HG03064 (cell line): ENCODE results near the gene TAF1B.

Experiments used
- ATAC-seq: cut with Tn5 transposase; IDR thresholded peaks from one replicate; pipeline ENCODE4 v1.9.1; 2021; ENCODE audit warnings: low read depth; ENCODE audit not compliant: unreplicated experiment

TAF1B gene

DNA sequence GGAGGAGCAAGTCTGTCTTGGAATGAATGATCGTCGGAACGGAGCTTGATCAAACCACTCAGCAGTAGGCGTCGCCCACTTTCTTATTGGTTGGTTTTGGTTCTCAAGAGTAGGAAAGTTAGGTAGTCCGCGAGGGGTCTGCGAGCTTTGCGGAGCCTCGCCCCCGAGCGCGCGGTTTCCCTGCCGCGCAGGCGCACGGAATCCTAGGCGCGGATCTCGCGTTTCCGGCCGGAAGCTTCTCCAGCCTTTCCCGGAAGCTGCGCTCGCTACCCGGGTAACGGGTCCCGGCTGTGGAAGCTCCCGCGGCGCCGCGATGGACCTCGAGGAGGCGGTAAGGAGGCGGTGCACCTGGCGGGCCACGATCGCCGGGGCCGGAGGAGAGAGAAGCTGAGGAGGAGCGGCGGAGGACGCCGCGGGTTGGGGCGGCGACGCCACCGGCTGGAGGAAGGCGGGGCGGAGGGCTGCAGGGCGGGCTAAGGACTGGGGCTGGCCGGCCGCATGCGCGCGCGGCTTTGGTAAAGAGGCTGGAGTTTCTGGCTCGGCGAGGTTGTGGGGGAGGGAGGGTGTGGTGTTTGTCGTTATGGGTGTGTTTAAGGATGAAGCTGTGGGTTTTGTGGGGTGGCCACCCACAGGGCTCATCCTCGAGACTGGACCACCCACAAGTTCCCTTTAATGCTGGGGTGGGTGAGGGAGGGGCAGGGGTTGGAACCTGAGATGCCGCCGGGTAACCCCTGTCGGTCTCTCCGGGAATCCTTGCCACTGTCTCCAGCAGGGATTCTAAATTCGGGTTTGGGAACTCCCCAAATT is at the start of gene TAF1B:
TAF1B (plus strand) TSS at position 246 of the 807 bp plus-strand sequence; CDS start at position 314, 68 bp downstream.
- ATAC-seq: peak; percentile 85

DNA sequence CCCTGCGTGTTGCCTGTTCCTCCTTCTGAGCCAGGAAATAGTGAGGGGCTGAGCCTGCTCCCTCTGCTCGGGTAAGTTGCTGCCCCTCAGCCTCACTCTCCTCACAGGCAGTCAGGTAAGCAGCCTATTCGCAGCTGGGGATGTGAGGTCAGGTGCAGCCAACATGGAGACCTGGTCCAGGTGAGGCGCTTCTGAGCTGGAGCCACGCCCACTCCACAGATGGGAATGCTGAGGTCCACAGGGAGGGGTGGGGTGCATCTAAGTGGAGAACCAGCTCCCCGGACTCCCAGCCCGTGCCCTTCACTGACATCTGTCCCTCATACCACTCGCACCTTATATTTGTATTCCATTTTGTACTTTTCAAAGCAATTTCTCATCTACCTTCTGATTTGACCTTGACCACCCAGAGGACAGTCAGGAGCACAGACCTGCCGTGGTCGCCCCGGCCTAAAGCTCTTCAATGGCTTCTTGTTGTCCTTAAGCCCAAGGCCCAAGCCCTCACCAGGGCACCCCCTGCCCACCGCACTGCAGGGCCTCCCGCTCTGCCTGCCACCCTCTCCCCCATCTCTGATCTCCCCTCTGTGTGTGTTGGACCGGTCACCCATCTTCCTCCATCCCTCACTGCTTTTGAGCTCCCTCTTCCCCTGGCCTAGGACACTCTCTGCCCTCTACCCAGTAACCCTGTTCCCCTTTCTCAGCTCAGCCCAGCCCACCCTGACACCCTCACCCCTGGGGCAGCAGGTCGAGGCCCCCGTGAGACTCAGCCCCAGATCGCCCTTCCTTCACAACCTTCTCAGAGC is 49.2 kb upstream of the TAF1B start:
- ATAC-seq: no peak

DNA sequence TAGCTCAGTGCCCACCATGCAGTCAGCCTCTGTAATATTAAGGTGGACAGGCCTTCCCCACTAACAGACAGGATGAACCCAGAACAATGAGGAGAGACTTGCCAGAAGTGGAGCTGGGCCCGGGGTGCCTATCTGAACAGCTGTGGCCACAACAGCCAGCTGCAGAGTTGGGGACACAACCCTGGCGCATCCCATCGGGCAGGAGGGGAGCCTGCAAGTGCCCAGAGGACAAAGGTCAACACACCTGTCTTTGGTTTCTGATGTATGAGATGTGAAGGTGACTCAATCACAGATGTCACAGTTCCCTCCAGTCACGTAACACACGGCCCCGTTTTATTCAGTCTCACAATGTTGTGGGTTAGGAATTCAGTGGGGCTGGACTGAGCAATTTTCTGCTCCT is 48.2 kb upstream of the TAF1B start:
- no peak for ATAC-seq

DNA sequence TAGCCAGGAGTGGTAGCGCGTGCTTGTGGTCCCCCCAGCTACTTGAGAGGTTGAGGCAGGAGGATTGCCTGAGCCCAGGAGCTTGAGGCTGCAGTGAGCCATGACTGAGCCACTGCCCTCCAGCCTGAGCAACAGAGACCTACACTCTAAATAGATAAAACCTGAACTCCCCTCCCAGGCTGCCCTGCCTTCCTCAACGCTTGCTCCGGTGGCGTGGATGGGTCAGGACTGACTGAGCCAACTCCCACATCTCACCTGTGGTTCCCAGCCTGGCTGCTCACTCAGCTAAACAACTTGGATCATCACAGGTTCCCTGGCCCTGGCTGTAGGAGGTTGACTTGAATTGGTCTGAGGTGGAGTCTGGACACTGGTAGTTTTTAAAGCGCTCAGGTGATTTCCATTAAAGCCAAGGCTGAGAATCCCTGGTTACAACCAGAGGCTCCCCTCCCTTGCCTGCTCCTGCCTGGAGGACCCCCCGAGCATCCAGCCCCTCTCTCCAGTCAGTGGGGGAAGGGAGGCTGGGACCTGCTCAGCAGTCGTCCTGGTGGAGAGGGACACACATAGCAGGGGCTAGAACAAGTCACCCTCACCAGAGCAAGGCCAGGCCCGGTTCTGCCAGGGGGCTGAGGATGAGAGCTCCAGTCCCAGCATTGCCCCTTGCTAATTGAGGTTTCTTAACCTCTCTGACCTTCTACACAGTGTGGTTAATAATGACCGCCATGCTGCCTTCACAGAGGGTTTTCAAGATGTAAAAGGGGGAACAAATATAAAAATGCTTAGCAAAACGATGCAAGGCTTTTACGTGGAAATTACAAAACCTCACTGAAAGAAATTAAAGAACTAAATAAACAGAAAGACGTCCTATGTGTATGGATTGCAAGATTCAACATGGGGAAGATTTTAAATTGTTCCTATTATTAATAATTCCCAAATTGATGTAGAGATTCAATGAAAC is 46.9 kb upstream of the TAF1B start:
- no peak for ATAC-seq

DNA sequence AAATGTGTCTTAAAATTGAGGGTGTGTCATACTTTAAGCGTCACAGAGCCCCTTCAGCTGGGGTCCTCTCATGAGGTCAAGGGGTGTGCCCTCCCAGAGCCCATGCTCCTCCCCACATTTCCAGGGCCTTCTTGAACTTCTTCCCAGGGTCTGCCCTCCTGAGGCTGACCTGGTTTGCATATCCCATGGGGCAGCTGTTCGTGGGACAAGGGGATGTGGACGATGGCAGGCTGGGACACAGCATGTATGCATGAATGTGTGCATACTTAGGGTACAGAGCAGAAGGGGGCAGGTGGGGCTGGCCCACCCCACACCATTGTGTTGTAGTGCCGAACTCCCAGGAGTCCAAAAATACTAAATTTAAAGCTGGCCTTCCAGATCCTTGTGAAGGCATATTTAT is 46.2 kb upstream of the TAF1B start:
- ATAC-seq: no peak

DNA sequence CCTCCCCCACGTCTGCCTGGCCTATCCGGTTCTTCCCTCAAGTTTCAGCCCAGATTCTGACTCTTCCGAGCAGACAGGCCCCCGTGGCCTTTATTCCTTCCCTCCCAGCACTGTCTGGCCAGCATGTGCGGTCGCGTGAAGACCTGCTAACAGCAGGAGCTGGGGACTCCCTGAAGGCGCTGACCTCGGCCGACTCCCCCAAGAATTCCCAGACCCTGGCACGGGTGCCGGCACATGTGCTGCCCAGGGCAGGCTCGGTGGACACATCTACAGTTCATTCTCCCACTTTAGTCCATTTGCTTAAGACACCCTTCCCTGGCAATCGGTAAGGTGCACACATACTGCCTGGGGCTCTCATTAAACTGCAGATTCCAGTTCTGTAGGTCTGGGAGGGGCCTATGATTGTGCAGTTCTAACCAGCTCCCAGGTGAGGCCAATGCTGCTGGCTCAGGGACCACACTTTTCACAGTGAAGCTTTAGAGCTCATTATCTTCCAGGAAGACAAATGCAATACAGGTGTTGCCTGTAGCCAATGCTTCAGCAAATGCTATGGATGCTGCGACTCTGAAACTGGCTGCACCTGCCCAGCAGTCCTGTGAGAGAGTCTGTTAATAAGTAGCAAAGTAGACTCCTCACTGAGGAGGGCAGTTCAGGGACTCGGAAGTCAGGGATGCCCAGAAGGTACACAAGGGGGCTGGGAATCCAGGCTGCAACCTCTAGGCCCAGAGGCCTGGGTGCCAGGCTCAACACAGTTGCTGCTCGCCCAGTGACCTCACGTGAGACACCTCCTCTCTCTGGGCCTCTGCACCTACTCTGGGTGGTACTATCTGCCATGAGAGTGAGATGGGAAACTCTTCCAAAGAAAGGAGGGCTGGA is 45.4 kb upstream of the TAF1B start:
- no peak for ATAC-seq

DNA sequence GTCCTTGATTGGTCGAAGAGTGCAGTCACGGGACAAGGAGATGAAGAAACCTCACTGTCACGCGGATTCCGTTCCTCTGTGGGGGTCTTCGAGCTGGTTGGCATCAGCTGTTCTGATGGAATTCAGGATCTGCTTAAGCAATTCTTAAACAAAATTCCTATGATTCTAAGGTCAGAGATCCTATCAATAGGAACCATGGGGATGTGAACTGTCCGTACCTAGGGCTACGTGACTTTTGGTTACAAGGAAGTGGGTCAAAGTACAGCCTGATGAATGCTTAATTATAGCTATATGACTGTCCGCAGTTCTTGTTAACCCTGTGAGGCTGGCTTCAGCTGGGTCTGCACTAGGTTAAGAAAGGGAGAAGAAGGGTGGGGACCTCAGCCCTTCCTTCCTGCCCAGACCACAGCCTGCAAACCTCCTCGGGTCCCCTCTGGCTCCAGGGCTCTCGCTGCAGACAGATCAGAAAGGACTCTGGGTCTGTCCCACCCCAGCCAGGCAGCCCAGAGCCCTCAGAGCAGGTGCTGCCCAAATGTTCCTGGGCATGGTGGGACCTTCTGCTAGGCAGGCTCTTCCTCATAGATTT is 44.2 kb upstream of the TAF1B start:
- no peak for ATAC-seq

DNA sequence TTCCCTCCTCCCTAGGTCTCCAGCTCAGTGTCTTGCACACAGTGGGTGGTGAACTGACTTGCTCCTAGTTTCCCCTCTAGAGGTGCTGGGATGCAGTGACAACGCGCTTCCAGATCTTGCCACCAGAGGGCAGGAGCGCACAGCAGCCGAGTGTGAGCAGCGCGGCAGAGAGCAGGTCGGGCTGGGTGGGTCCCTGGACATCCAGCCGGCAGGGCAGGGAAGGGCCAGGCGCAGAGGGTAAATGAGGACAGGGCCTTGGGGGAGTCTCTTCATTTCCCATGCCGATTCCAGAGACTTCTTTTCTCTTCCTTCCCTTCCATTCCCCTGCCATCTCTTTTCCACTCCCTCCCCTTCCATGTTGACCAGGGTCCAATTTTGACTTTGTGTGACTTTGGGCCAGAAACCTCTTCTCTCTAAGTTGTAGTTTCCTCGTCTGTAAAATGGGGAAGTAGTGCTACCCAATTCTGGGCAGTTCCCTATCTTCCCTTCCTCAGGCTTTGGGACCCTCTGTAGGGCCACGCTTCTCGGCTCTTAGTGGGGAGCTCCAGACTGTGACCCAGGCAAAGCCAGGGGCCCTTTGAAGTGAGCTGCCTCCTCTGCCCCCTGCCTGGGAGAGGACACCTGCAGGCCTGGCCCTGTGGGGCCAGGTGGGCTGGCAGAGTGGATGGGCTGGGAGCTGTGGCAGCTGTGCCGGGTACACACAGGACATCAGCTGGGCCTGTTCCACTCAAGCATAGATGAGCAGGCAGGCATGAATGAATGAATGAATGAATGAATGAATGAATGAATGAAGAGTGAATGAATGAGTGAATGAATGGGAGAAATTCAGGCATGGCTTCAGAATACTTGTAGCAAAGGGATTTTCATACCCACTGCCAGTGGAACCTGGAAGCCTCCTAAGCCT is 43.3 kb upstream of the TAF1B start:
- peak; percentile 83 for ATAC-seq

DNA sequence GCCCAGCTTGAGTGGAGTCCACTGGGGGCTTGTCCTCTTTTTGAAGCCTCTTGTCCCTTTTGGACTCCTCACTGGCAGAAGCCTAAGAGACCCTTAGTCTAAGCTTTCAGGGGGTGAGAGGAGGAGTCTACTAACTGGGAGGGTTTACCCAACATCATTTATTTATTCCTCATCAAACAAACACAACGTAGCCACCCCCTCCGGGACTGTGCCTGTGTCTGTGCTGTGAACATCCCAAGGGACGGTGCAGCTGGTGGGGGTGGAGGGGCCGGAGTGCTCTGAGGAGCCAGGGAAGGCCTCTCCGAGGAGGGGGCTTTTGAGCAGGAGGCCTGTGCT is 42.7 kb upstream of the TAF1B start:
- no peak for ATAC-seq

DNA sequence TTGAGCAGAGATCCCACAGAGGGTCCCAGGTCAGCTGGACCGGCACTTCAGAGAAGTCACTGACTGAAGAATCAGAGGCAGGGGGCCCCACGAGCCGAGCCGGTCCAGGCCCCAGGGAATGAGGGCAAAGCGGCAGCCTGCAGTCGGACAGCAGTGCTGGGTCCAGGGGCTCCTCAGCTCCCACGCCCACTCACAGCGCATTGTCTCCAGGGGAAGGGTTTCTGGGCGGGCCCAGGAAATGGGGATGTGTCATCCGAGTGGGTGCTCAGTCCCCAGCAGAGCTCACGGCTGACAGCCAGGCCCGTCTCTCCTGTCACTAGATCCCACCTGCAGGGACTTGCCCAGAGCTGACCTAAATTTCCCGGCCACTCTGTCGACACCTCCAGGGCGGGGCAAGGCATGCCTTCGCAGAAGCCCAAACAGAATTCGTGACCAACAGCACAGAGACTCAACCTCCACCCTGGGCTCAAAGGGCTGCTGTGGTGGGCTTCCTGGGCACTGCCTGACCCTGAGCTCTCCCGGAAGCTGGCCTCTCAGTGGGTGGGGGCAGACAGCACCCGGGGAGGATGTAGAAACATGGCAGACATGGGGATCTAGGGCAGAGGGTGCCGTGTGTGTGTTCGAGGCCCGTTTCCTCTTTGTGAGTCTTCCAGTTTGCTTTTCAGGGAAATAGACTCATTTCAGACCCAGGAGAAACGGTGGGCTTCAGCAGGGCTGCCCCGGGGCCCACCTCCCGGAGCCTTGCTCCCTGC is 42.1 kb upstream of the TAF1B start:
- ATAC-seq: no peak

DNA sequence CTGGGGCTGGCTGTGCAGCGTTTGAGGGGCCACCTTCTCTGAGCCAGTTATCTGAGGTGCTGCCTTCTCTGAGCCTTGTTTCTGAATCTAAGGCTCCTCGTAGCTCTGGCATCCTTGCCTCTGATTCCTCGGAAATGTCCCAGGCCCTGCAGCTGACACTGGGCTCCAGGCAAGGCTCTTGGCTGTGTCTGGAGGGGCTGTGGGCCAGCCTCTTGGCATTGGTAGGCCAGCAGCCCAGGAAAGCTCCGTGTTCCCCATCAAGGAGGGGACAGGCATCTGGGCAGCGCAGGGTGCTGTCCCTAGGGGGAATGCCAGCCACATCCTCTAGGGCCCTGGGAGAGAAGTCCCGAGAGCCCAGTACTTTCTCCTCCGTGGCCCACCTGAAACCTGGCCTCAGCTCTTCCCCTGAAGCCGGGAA is 40.7 kb upstream of the TAF1B start:
- ATAC-seq: no peak

DNA sequence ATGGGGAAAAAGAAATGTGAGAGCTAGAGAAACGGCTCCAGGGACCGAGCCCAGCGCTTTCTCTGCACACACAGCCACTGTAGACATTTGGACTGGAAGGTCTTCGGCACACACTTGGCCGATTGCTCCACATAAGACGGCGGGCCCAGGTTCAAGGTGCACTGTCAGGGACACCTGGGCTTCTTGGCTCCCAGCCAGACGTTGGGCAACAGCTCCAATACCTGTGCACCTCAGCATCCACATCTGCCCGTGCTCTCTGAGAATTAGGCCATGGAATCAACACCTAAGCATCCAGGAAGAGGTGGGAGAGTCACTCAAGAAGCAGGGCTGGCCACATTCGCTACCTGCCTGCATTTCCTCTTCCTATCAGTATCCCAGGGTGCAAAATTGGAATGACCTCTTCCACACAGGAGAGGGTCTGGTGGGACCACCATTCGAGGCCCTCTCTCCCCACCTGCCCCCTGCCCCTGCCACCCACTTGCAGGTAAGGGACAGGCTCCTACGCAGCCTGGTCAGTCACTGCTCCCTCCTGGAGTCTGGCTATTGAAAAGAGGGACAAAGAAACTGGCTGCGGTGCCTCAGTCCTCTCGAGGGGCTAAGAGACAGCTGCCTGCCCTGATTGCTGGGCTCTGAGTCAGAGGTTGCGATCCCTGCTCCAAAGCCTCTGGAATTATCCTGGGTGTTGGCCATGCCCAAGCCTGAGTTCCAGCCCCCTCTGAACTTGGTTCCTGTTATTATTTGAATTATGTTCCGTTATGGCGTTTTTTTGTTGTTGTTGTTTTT is 40.1 kb upstream of the TAF1B start:
- no peak for ATAC-seq

DNA sequence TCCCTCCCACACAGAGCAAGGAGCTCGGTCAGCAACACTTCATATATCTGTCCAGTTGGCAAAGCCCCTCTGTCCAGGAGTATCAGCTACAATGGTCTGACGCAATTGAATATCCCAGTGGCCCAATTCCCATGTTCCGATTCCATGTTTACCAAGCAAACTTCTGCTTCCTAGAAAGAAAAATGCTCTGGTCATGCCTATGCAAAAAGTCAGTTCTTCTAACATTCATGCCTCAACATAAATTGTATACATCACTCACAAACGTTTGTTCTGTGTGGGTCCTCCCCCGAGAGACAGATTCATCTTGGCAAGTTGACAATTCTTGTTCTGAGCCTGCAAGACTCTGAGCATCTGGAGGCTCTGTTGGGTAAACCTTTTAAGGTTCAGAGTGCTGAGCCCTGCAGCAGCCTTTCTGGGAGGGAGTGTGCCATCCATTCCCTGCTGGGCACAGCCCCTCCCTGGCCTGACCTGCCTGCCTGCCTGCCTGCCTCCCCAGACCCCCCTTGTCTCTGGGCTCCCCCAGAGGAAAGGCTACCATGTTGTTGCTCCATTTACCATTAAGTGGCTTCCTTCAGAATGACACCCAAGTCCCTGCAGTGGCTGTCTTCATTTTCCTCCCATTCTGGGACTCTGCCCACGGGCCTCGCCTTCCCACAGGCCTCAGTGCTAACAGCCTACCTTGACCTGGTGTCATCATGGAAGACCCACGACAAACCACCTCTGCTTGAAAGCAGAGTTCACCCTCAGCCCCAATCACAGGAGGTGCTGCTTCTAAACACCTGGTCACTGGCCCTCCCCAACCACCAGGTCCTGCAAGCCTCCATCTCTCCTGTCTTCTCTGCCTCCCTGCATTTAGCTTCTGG is 37.6 kb upstream of the TAF1B start:
- no peak for ATAC-seq

DNA sequence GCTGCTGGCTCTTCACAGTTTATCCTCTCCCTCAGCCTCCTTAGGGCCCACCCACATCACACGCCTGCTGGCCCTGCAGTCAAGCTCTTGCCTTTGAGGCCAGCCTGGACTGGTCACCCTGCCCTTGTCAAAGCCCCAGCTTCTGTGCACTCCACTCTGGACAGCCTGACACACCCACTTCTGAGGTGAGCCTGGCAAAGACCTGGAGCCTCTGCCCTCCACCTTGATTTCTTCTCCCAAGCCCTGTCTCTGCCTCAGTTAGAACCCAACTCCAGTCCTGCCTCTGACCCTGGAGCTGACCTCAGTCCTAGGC is 37.0 kb upstream of the TAF1B start:
- ATAC-seq: no peak

DNA sequence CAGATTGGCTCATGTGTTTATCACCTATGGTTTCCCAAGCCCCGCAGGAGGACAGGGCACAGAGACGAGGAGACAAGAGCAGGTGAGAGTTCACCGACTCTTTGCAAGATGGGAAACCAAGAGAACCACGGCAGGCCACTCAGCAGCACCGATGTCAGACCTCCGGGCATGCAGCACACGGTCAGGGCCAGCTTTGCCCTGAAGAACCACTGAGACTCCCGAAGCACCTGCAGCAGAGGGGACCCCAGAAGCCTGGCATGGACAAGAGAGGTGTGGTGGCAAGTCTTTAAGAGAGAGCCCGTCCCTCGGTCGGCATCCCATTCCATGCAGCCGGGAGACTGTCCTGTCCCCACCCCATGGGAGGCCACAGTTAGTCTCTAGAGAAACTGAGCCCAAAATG is 36.6 kb upstream of the TAF1B start:
- ATAC-seq: no peak

DNA sequence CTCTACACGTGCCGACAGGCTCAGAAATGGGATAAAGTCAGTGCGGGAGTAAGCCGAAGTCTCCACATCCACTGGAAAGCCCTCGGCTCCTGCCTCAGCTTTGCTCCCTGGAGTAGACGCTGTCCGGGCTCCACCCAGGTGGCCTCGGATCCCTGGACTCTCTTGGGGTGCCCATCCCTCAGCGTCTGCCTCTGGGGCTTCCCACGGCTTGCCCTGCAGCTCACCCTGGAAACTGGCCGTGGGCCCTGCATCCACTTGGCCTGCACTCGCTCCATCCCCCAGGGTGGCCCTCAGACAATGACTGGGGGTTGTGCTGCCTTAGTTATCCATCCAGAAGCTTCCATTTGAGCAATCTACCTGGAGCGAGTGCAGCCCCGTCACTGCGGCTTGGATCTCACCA is 36.2 kb upstream of the TAF1B start:
- ATAC-seq: no peak
